SW480 (cell line): ENCODE results near the gene NUDT3.
"Not testable (repeated sequence)": the region's sequence is repeated elsewhere in the genome, so short reads cannot be mapped to it uniquely, and the experiment has no call there.

Experiments
- DNase-seq: peaks from one replicate; pipeline ENCODE4 v3.0.0-alpha.2; 2016; ENCODE audit warnings: low spot score

The NUDT3 gene

GRCh38 chr6:34284563-34285447, 107.7 kb downstream of the NUDT3 start:
- DNase-seq = no peak

- no peak for DNase-seq
Measured at GRCh38 chr6:34281702-34282334, 110.7 kb downstream of the NUDT3 start.

GRCh38 chr6:34280216-34280615, 112.3 kb downstream of the NUDT3 start:
- DNase-seq = no peak

GRCh38 chr6:34278833-34279232, 113.6 kb downstream of the NUDT3 start:
- DNase-seq = no peak

GRCh38 chr6:34277763-34278112, 114.7 kb downstream of the NUDT3 start:
- no peak for DNase-seq

GRCh38 chr6:34276881-34277762, 115.3 kb downstream of the NUDT3 start:
- DNase-seq = no peak

- no peak for DNase-seq
Measured at GRCh38 chr6:34276191-34276590, 116.3 kb downstream of the NUDT3 start.

- no peak for DNase-seq
Measured at GRCh38 chr6:34275128-34275804, 117.2 kb downstream of the NUDT3 start.

- no peak for DNase-seq
Measured at GRCh38 chr6:34274129-34274528, 118.3 kb downstream of the NUDT3 start.

GRCh38 chr6:34273242-34273805, 119.1 kb downstream of the NUDT3 start:
- no peak for DNase-seq

- no peak for DNase-seq
Measured at GRCh38 chr6:34272013-34272926, 120.2 kb downstream of the NUDT3 start.

- not testable (repeated sequence) for DNase-seq
Measured at GRCh38 chr6:34269658-34270341, 122.7 kb downstream of the NUDT3 start.

GRCh38 chr6:34269132-34269531, 123.3 kb downstream of the NUDT3 start:
- DNase-seq = not testable (repeated sequence)

GRCh38 chr6:34267746-34268145, 124.7 kb downstream of the NUDT3 start:
- DNase-seq = no peak

GRCh38 chr6:34263484-34263883, 129.0 kb downstream of the NUDT3 start:
- DNase-seq = not testable (repeated sequence)

- no peak for DNase-seq
Measured at GRCh38 chr6:34260576-34261267, 131.7 kb downstream of the NUDT3 start.

- DNase-seq = no peak
Measured at GRCh38 chr6:34259529-34260069, 132.9 kb downstream of the NUDT3 start.

- not testable (repeated sequence) for DNase-seq
Measured at GRCh38 chr6:34252395-34252794, 140.1 kb downstream of the NUDT3 start.
